Effector memory CD4-positive, alpha-beta T cell (primary cell): ENCODE results near the gene PREP.

Experiments used
- DNase-seq, 3 donors: peaks; one replicate each; pipeline ENCODE4 v3.0.0-alpha.2; 2020
- H3K27ac ChIP-seq: 2 replicates; pipeline ENCODE4 v1.7.0; 2013; ENCODE audit warnings: mild to moderate bottlenecking, low read length, moderate library complexity; ENCODE audit not compliant: insufficient read depth, poor library complexity, severe bottlenecking
- H3K27me3 ChIP-seq: replicated peaks from 2 replicates; pipeline ENCODE4 v1.7.0; 2013; ENCODE audit warnings: mild to moderate bottlenecking, low read length; ENCODE audit not compliant: insufficient read depth, control insufficient read depth, poor library complexity, severe bottlenecking
- H3K36me3 ChIP-seq: 2 replicates; pipeline ENCODE4 v1.7.0; 2013; ENCODE audit warnings: mild to moderate bottlenecking, low read length, moderate library complexity; ENCODE audit not compliant: control insufficient read depth, insufficient read depth
- H3K4me1 ChIP-seq: 2 replicates; pipeline ENCODE4 v1.7.0; 2013; ENCODE audit warnings: low read length, mild to moderate bottlenecking; ENCODE audit not compliant: control insufficient read depth, insufficient read depth, poor library complexity, severe bottlenecking
- H3K4me3 ChIP-seq: 2 replicates; pipeline ENCODE4 v1.7.0; 2013; ENCODE audit warnings: low read length, low read depth, mild to moderate bottlenecking; ENCODE audit not compliant: insufficient read depth, poor library complexity, severe bottlenecking
- H3K9me3 ChIP-seq: 2 replicates; pipeline ENCODE4 v1.7.0; 2013; ENCODE audit warnings: mild to moderate bottlenecking, low read length, moderate library complexity; ENCODE audit not compliant: control insufficient read depth

The PREP gene

GRCh38 chr6:105398859-105399258 is 4.0 kb downstream of the PREP start:
- Histone ChIP-seq H3K27me3 (no peaks in the 10 kb centered on the region), H3K36me3 (peaks cover 15% of the 10 kb centered on the region), H3K9me3 (no peaks in the 10 kb centered on the region), H3K4me1 (peaks cover 15% of the 10 kb centered on the region), H3K4me3 (no peak overlapping the region), H3K27ac (no peak overlapping the region)
- no peak for DNase-seq

- Histone ChIP-seq H3K36me3 (peaks cover 15% of the 10 kb centered on the region), H3K27ac (no peak overlapping the region), H3K4me1 (peaks cover 15% of the 10 kb centered on the region), H3K4me3 (no peak overlapping the region), H3K27me3 (no peaks in the 10 kb centered on the region), H3K9me3 (no peaks in the 10 kb centered on the region)
- no peak for DNase-seq
Observed at GRCh38 chr6:105397987-105398386, 4.9 kb downstream of the PREP start.

GRCh38 chr6:105391705-105392104 is 11.2 kb downstream of the PREP start:
- Histone ChIP-seq H3K4me3 (no peak overlapping the region), H3K4me1 (no peaks in the 10 kb centered on the region), H3K27me3 (no peaks in the 10 kb centered on the region), H3K27ac (no peak overlapping the region), H3K36me3 (peaks cover 15% of the 10 kb centered on the region), H3K9me3 (no peaks in the 10 kb centered on the region)
- DNase-seq: no peak

GRCh38 chr6:105389543-105389942 is 13.3 kb downstream of the PREP start:
- Histone ChIP-seq H3K36me3 (no peaks in the 10 kb centered on the region), H3K27ac (no peak overlapping the region), H3K4me3 (no peak overlapping the region), H3K27me3 (no peaks in the 10 kb centered on the region), H3K9me3 (no peaks in the 10 kb centered on the region), H3K4me1 (no peaks in the 10 kb centered on the region)
- DNase-seq: no peak

- H3K4me1 ChIP-seq: no peaks in the 10 kb centered on the region
- H3K27ac ChIP-seq: no peak overlapping the region
- no peaks in the 10 kb centered on the region for H3K9me3 ChIP-seq
- DNase-seq: no peak
- no peaks in the 10 kb centered on the region for H3K36me3 ChIP-seq
- H3K27me3 ChIP-seq: no peaks in the 10 kb centered on the region
- H3K4me3 ChIP-seq: no peak overlapping the region
Observed at GRCh38 chr6:105388392-105388791, 14.5 kb downstream of the PREP start.

- no peaks in the 10 kb centered on the region for H3K9me3 ChIP-seq
- H3K4me1 ChIP-seq: no peaks in the 10 kb centered on the region
- no peaks in the 10 kb centered on the region for H3K27me3 ChIP-seq
- no peaks in the 10 kb centered on the region for H3K36me3 ChIP-seq
- no peak overlapping the region for H3K27ac ChIP-seq
- DNase-seq: no peak
- no peak overlapping the region for H3K4me3 ChIP-seq
Observed at GRCh38 chr6:105384004-105384403, 18.9 kb downstream of the PREP start.

- no peak overlapping the region for H3K27ac ChIP-seq
- no peak for DNase-seq
- no peaks in the 10 kb centered on the region for H3K36me3 ChIP-seq
- H3K4me3 ChIP-seq: no peak overlapping the region
- no peaks in the 10 kb centered on the region for H3K27me3 ChIP-seq
- no peaks in the 10 kb centered on the region for H3K4me1 ChIP-seq
- H3K9me3 ChIP-seq: no peaks in the 10 kb centered on the region
Observed at GRCh38 chr6:105382958-105383357, 19.9 kb downstream of the PREP start.

GRCh38 chr6:105382496-105382895 is 20.4 kb downstream of the PREP start:
- Histone ChIP-seq H3K27me3 (no peaks in the 10 kb centered on the region), H3K36me3 (peaks cover 4% of the 10 kb centered on the region), H3K4me1 (no peaks in the 10 kb centered on the region), H3K27ac (no peak overlapping the region), H3K9me3 (no peaks in the 10 kb centered on the region), H3K4me3 (no peak overlapping the region)
- DNase-seq: no peak

GRCh38 chr6:105380634-105381033 is 22.2 kb downstream of the PREP start:
- H3K27me3 ChIP-seq: no peaks in the 10 kb centered on the region
- H3K4me1 ChIP-seq: no peaks in the 10 kb centered on the region
- H3K9me3 ChIP-seq: no peaks in the 10 kb centered on the region
- no peak overlapping the region for H3K27ac ChIP-seq
- peaks cover 17% of the 10 kb centered on the region for H3K36me3 ChIP-seq
- DNase-seq: no peak
- no peak overlapping the region for H3K4me3 ChIP-seq

GRCh38 chr6:105375797-105376196 is 27.1 kb downstream of the PREP start:
- Histone ChIP-seq H3K27ac (no peak overlapping the region), H3K27me3 (no peaks in the 10 kb centered on the region), H3K36me3 (peaks cover 44% of the 10 kb centered on the region), H3K9me3 (no peaks in the 10 kb centered on the region), H3K4me3 (no peak overlapping the region), H3K4me1 (no peaks in the 10 kb centered on the region)
- DNase-seq: no peak

GRCh38 chr6:105374010-105374420 is 28.9 kb downstream of the PREP start:
- no peak overlapping the region for H3K27ac ChIP-seq
- H3K27me3 ChIP-seq: no peaks in the 10 kb centered on the region
- no peak for DNase-seq
- no peak overlapping the region for H3K4me3 ChIP-seq
- no peaks in the 10 kb centered on the region for H3K9me3 ChIP-seq
- H3K36me3 ChIP-seq: peaks cover 44% of the 10 kb centered on the region
- H3K4me1 ChIP-seq: no peaks in the 10 kb centered on the region
